Measurements from ENCODE around the gene CTTNBP2.

- TF ChIP-seq CTCF (CRISPR knock-in tag; IDR thresholded peaks at IDR 0.05) (no peak), ATF1 (CRISPR knock-in tag; IDR thresholded peaks at IDR 0.05) (no peak), ADNP (CRISPR knock-in tag; IDR thresholded peaks at IDR 0.05) (no peak), POLR2A (IDR thresholded peaks at IDR 0.05; ENCODE audit: insufficient read depth in 1 of 2, low read depth in 2 of 2, low read length in 2 of 2) (no peak), SMC3 (IDR thresholded peaks at IDR 0.05; ENCODE audit: low read length) (no peak), MAX (IDR thresholded peaks at IDR 0.05) (no peak), JUNB (CRISPR knock-in tag; IDR thresholded peaks at IDR 0.05; ENCODE audit: borderline replicate concordance) (no peak), KLF11 (CRISPR knock-in tag; IDR thresholded peaks at IDR 0.05) (no peak), ZMAT5 (CRISPR knock-in tag; IDR thresholded peaks at IDR 0.05; ENCODE audit: borderline replicate concordance, low read depth) (no peak)
These were observed 131.3 kb downstream of the CTTNBP2 start for GRCh38 chr7:117741962-117742361.

Measured in HepG2 (cell line).